Neural progenitor cell (in vitro differentiated cells): Measurements from ENCODE around the gene PHACTR2. TPM values are rescaled to one million over a fixed set of nuclear protein-coding genes. Genes with fewer than 3 reads are reported as not detected.
"Not testable (repeated sequence)": the region's sequence is repeated elsewhere in the genome, so short reads cannot be mapped to it uniquely, and the experiment has no call there.

Source experiments
- DNase-seq: peaks from one replicate; pipeline ENCODE4 v3.0.0-alpha.2; 2016; ENCODE audit warnings: low spot score
- H2AFZ ChIP-seq: fragments of 200-600 bp; sonication (generic); replicated peaks from 2 replicates; pipeline ENCODE4 v1.6.1; 2016; ENCODE audit warnings: antibody characterized with exemption
- H3F3A ChIP-seq: fragments of 200-600 bp; sonication (generic); 2 replicates; pipeline ENCODE4 v1.6.1; 2016; ENCODE audit warnings: antibody characterized with exemption, low read depth
- H3K27ac ChIP-seq: fragments of 200-600 bp; sonication (generic); 2 replicates; pipeline ENCODE4 v1.5.1; 2016; ENCODE audit warnings: mild to moderate bottlenecking
- H3K27me3 ChIP-seq: fragments of 200-600 bp; sonication (generic); 2 replicates; pipeline ENCODE4 v1.6.1; 2016; ENCODE audit warnings: mild to moderate bottlenecking, moderate library complexity
- H3K36me3 ChIP-seq: fragments of 200-600 bp; sonication (generic); 2 replicates; pipeline ENCODE4 v1.5.1; 2016
- H3K4me1 ChIP-seq: fragments of 200-600 bp; sonication (generic); 2 replicates; pipeline ENCODE4 v1.6.1; 2016; ENCODE audit warnings: mixed run types
- H3K4me2 ChIP-seq: fragments of 200-600 bp; sonication (generic); 2 replicates; pipeline ENCODE4 v1.6.1; 2016
- H3K4me3 ChIP-seq: fragments of 200-600 bp; sonication (generic); 2 replicates; pipeline ENCODE4 v1.5.1; 2016
- H3K79me2 ChIP-seq: fragments of 200-600 bp; sonication (generic); 2 replicates; pipeline ENCODE4 v1.6.1; 2016; ENCODE audit warnings: low read depth
- H3K9ac ChIP-seq: fragments of 200-600 bp; sonication (generic); 2 replicates; pipeline ENCODE4 v1.6.1; 2016
- H3K9me3 ChIP-seq: fragments of 200-600 bp; sonication (generic); 2 replicates; pipeline ENCODE4 v1.5.1; 2016; ENCODE audit warnings: low read depth
- H4K20me1 ChIP-seq: fragments of 200-600 bp; sonication (generic); 2 replicates; pipeline ENCODE4 v1.6.1; 2016; ENCODE audit warnings: low read depth
- H3K27ac Mint-ChIP-seq: 3 replicates; pipeline ENCODE4 v1.8.0; 2021; ENCODE audit warnings: mixed read lengths
- H3K27me3 Mint-ChIP-seq: 2 replicates; pipeline ENCODE4 v1.8.0; 2022; ENCODE audit warnings: low read depth, mild to moderate bottlenecking, inconsistent platforms, moderate library complexity, mixed read lengths; ENCODE audit not compliant: insufficient read depth
- H3K36me3 Mint-ChIP-seq: 3 replicates; pipeline ENCODE4 v1.8.0; 2021; ENCODE audit warnings: mixed read lengths
- H3K4me1 Mint-ChIP-seq: 3 replicates; pipeline ENCODE4 v1.8.0; 2021; ENCODE audit warnings: mixed read lengths
- H3K4me3 Mint-ChIP-seq: 3 replicates; pipeline ENCODE4 v1.8.0; 2021; ENCODE audit warnings: mild to moderate bottlenecking, moderate library complexity, mixed read lengths
- H3K9me3 Mint-ChIP-seq: 3 replicates; pipeline ENCODE4 v1.8.0; 2020; ENCODE audit warnings: mixed read lengths
- CTCF ChIP-seq: fragments of 200-600 bp; sonication (generic); IDR thresholded peaks from 2 replicates; pipeline ENCODE4 v1.5.1; 2017; ENCODE audit warnings: antibody characterized with exemption, mild to moderate bottlenecking
- EZH2 ChIP-seq: fragments of 200-600 bp; sonication (generic); IDR thresholded peaks from 2 replicates; pipeline ENCODE4 v1.6.1; 2017; ENCODE audit warnings: antibody characterized with exemption, mild to moderate bottlenecking, moderate library complexity
- EZH2phosphoT487 ChIP-seq: fragments of 200-600 bp; sonication (generic); IDR thresholded peaks from 2 replicates; pipeline ENCODE4 v1.6.1; 2017; ENCODE audit warnings: antibody characterized with exemption
- total RNA-seq: library from RNA; depleted of rRNA; stranded (reverse); fragments of >200 nt; gene quantifications from 2 replicates; pipeline ENCODE4 v1.2.3, GENCODE V29; 2015; ENCODE audit warnings: low replicate concordance

PHACTR2 gene
- total RNA-seq, 1 donor from 2014 or later, result 45.4 TPM

- no peak for TF ChIP-seq EZH2phosphoT487
- no peak for TF ChIP-seq EZH2
Measured at GRCh38 chr6:143843677-143843999, 165.9 kb downstream of the PHACTR2 start.

GRCh38 chr6:143844006-143844405 is 166.2 kb downstream of the PHACTR2 start:
- H3K9ac ChIP-seq, result peak overlapping the region; percentile 93
- Mint-ChIP-seq H3K27ac (peak overlapping the region; percentile 95), H3K36me3 (peaks cover 26% of the 10 kb centered on the region), H3K4me3 (peak overlapping the region; percentile 96), H3K27me3 (peaks cover 2% of the 10 kb centered on the region), H3K4me1 (peaks cover 22% of the 10 kb centered on the region), H3K9me3 (peaks cover 12% of the 10 kb centered on the region)
- H3F3A ChIP-seq, result peaks cover 4% of the 10 kb centered on the region
- no peaks in the 10 kb centered on the region for H4K20me1 ChIP-seq
- H3K4me3 ChIP-seq, result peak overlapping the region; percentile 69
- H3K79me2 ChIP-seq, result peaks cover 29% of the 10 kb centered on the region
- peaks cover 13% of the 10 kb centered on the region for H3K4me1 ChIP-seq
- no peak overlapping the region for H2AFZ ChIP-seq
- peak overlapping the region; percentile 46 for H3K27ac ChIP-seq
- TF ChIP-seq EZH2phosphoT487 (no peak), EZH2 (no peak), CTCF (no peak)
- peaks cover 10% of the 10 kb centered on the region for H3K36me3 ChIP-seq
- DNase-seq, result peak; percentile 8
- H3K9me3 ChIP-seq, result no peaks in the 10 kb centered on the region
- H3K27me3 ChIP-seq, result no peaks in the 10 kb centered on the region
- H3K4me2 ChIP-seq, result peak overlapping the region; percentile 90

More at GRCh38 chr6:143843677-143843999, 165.9 kb downstream of the PHACTR2 start:
- Mint-ChIP-seq H3K27ac (peak overlapping the region; percentile 95), H3K4me3 (peak overlapping the region; percentile 96), H3K9me3 (peaks cover 12% of the 10 kb centered on the region), H3K4me1 (peaks cover 22% of the 10 kb centered on the region), H3K36me3 (peaks cover 23% of the 10 kb centered on the region), H3K27me3 (peaks cover 2% of the 10 kb centered on the region)
- peak overlapping the region; percentile 93 for H3K9ac ChIP-seq
- H3K36me3 ChIP-seq, result peaks cover 10% of the 10 kb centered on the region
- no peaks in the 10 kb centered on the region for H3K27me3 ChIP-seq
- DNase-seq, result no peak
- H3K27ac ChIP-seq, result peak overlapping the region; percentile 46
- no peaks in the 10 kb centered on the region for H3K9me3 ChIP-seq
- H3K4me1 ChIP-seq, result peaks cover 13% of the 10 kb centered on the region
- H3K79me2 ChIP-seq, result peaks cover 29% of the 10 kb centered on the region
- peak overlapping the region; percentile 53 for H2AFZ ChIP-seq
- H3F3A ChIP-seq, result peaks cover 4% of the 10 kb centered on the region
- H3K4me3 ChIP-seq, result peak overlapping the region; percentile 69
- H4K20me1 ChIP-seq, result no peaks in the 10 kb centered on the region
- H3K4me2 ChIP-seq, result peak overlapping the region; percentile 90

GRCh38 chr6:143845033-143845432 is 167.3 kb downstream of the PHACTR2 start:
- H3K9ac ChIP-seq, result no peak overlapping the region

GRCh38 chr6:143851706-143852105 is 173.9 kb downstream of the PHACTR2 start:
- not testable (repeated sequence) for H3K4me2 ChIP-seq, H2AFZ ChIP-seq, H3K27me3 Mint-ChIP-seq, H3K4me3 ChIP-seq, H3K4me1 ChIP-seq, DNase-seq, H3K27ac ChIP-seq, H4K20me1 ChIP-seq, H3K27ac Mint-ChIP-seq, H3K27me3 ChIP-seq, H3K9me3 ChIP-seq, H3K4me3 Mint-ChIP-seq, H3K9ac ChIP-seq, H3F3A ChIP-seq, H3K4me1 Mint-ChIP-seq
- peaks cover 26% of the 10 kb centered on the region for H3K36me3 ChIP-seq
- Mint-ChIP-seq H3K36me3 (peaks cover 89% of the 10 kb centered on the region), H3K9me3 (peaks cover 41% of the 10 kb centered on the region)
- peaks cover 55% of the 10 kb centered on the region for H3K79me2 ChIP-seq

More at GRCh38 chr6:143845033-143845432, 167.3 kb downstream of the PHACTR2 start:
- Mint-ChIP-seq H3K36me3 (peaks cover 37% of the 10 kb centered on the region), H3K9me3 (peaks cover 12% of the 10 kb centered on the region), H3K4me1 (peaks cover 22% of the 10 kb centered on the region), H3K4me3 (peak overlapping the region; percentile 36), H3K27ac (no peak overlapping the region), H3K27me3 (peaks cover 2% of the 10 kb centered on the region)
- no peak overlapping the region for H2AFZ ChIP-seq
- no peak for DNase-seq
- H3K9me3 ChIP-seq, result no peaks in the 10 kb centered on the region
- no peak overlapping the region for H3K4me2 ChIP-seq
- peaks cover 13% of the 10 kb centered on the region for H3K4me1 ChIP-seq
- no peak overlapping the region for H3K27ac ChIP-seq
- H3K27me3 ChIP-seq, result no peaks in the 10 kb centered on the region
- no peak overlapping the region for H3K4me3 ChIP-seq
- H3K36me3 ChIP-seq, result peaks cover 14% of the 10 kb centered on the region
- TF ChIP-seq EZH2phosphoT487 (no peak), CTCF (no peak), EZH2 (no peak)
- no peaks in the 10 kb centered on the region for H4K20me1 ChIP-seq
- peaks cover 4% of the 10 kb centered on the region for H3F3A ChIP-seq
- H3K79me2 ChIP-seq, result peaks cover 29% of the 10 kb centered on the region

- H3K4me1 Mint-ChIP-seq, H3K27ac ChIP-seq, H3K4me1 ChIP-seq, H3K9me3 ChIP-seq, H3K27me3 Mint-ChIP-seq, H3F3A ChIP-seq, DNase-seq, H2AFZ ChIP-seq, H3K4me3 Mint-ChIP-seq, H4K20me1 ChIP-seq, H3K27ac Mint-ChIP-seq, H3K27me3 ChIP-seq, H3K9ac ChIP-seq, H3K4me3 ChIP-seq, H3K4me2 ChIP-seq: not testable (repeated sequence)
- H3K9me3 Mint-ChIP-seq, result peaks cover 41% of the 10 kb centered on the region
- H3K79me2 ChIP-seq, result peaks cover 55% of the 10 kb centered on the region
- peaks cover 81% of the 10 kb centered on the region for H3K36me3 Mint-ChIP-seq
- H3K36me3 ChIP-seq, result peaks cover 39% of the 10 kb centered on the region
Measured at GRCh38 chr6:143855057-143855456, 177.3 kb downstream of the PHACTR2 start.

GRCh38 chr6:143856762-143857161 is 179.0 kb downstream of the PHACTR2 start:
- H3K36me3 ChIP-seq, result peaks cover 31% of the 10 kb centered on the region

More at GRCh38 chr6:143856762-143857161, 179.0 kb downstream of the PHACTR2 start:
- not testable (repeated sequence) for H3K4me3 ChIP-seq, H4K20me1 ChIP-seq, H3K27ac Mint-ChIP-seq, H3K4me3 Mint-ChIP-seq, H3K9me3 ChIP-seq, DNase-seq, H3K27me3 ChIP-seq, H3K9ac ChIP-seq, H2AFZ ChIP-seq, H3K4me1 ChIP-seq, H3K4me1 Mint-ChIP-seq, H3K4me2 ChIP-seq, H3K27ac ChIP-seq, H3F3A ChIP-seq, H3K27me3 Mint-ChIP-seq
- Mint-ChIP-seq H3K9me3 (peaks cover 39% of the 10 kb centered on the region), H3K36me3 (peaks cover 69% of the 10 kb centered on the region)
- H3K79me2 ChIP-seq, result peaks cover 40% of the 10 kb centered on the region
